Measurements from ENCODE around the gene BAK1. TPM values are rescaled to one million over a fixed set of nuclear protein-coding genes. Genes with fewer than 3 reads are reported as not detected.

BAK1 gene
- total and polyA plus RNA-seq, 7 experiments from 2014 or later: 9.6 to 78.8 (median 21.7) TPM

- Histone ChIP-seq H3K4me3 (ENCODE audit: low read length) (no peak overlapping the region), H3K27ac (ENCODE audit: low read depth, low read length) (no peak overlapping the region), H3K27me3 (ENCODE audit: control insufficient read depth in 2 of 2, insufficient read depth in 2 of 2, low read length in 2 of 2) (no peaks in the 10 kb centered on the region), H3K4me1 (ENCODE audit: control insufficient read depth in 2 of 2, insufficient read depth in 2 of 2, low read length in 2 of 2) (peaks cover 11 to 15% of the 10 kb centered on the region in 2 donors), H3K36me3 (ENCODE audit: control insufficient read depth in 2 of 3, insufficient read depth in 3 of 3, low read length in 3 of 3) (no peaks in the 10 kb centered on the region), H3K9me3 (ENCODE audit: control insufficient read depth in 2 of 3, low read length in 3 of 3) (no peaks in the 10 kb centered on the region)
- no peak for ATAC-seq
- H3K27ac Mint-ChIP-seq: peak overlapping the region in 5 of 9 donors; percentile 31 to 90 (median 58)
- ChIA-PET POLR2A (no interaction called here), CTCF (no interaction called here)
- peaks cover 0 to 5% (median 0%) of the 10 kb centered on the region in 5 donors for H3K36me3 Mint-ChIP-seq
- no peak for DNase-seq
- no peaks in the 10 kb centered on the region for H3K27me3 Mint-ChIP-seq
- H3K4me1 Mint-ChIP-seq: peaks cover 5 to 34% (median 27%) of the 10 kb centered on the region in 7 donors
- intact Hi-C loops (cut with micrococcal nuclease): loop anchor here (2.0 to 5.0 kb wide), 4 partner anchors 13 to 204 kb away; partner anchors contain the start of genes ITPR3 (in 1 of the 2) and LEMD2 (in 1 of the 2)
- no peaks in the 10 kb centered on the region for H3K9me3 Mint-ChIP-seq
- H3K4me3 Mint-ChIP-seq: peak overlapping the region in 1 of 10 donors; percentile 29
Observed at GRCh38 chr6:33583591-33584155, 3.6 kb upstream of the BAK1 start.

GRCh38 chr6:33581186-33581585, 1.1 kb upstream of the BAK1 start:
- H3K4me3 Mint-ChIP-seq: no peak overlapping the region
- H3K27ac Mint-ChIP-seq: no peak overlapping the region
- intact Hi-C loops (cut with micrococcal nuclease): loop anchor here in 1 of 2 donors (5.0 kb wide), 1 partner anchor 206 kb away; the partner anchor contains the start of gene LEMD2
- POLR2A ChIA-PET: interaction anchor here (1.8 kb wide), 1 partner anchor 208 kb away, joined by 4 read pairs; the partner anchor contains the start of gene LEMD2
- H3K4me1 Mint-ChIP-seq: peaks cover 26 to 52% (median 42%) of the 10 kb centered on the region in 7 donors
- CTCF ChIA-PET: interaction anchor here (0.7 kb wide), 2 partner anchors 10 to 120 kb away, joined by 3 read pairs; no protein-coding TSS in a partner anchor
- H3K9me3 Mint-ChIP-seq: peaks cover 0 to 2% (median 0%) of the 10 kb centered on the region in 11 donors
- Histone ChIP-seq H3K4me3 (ENCODE audit: low read length) (no peak overlapping the region), H3K27me3 (ENCODE audit: control insufficient read depth in 2 of 2, insufficient read depth in 2 of 2, low read length in 2 of 2) (no peaks in the 10 kb centered on the region), H3K9me3 (ENCODE audit: control insufficient read depth in 2 of 3, low read length in 3 of 3) (no peaks in the 10 kb centered on the region), H3K4me1 (ENCODE audit: control insufficient read depth in 2 of 2, insufficient read depth in 2 of 2, low read length in 2 of 2) (peaks cover 24 to 33% of the 10 kb centered on the region in 2 donors), H3K27ac (ENCODE audit: low read depth, low read length) (no peak overlapping the region), H3K36me3 (ENCODE audit: control insufficient read depth in 2 of 3, insufficient read depth in 3 of 3, low read length in 3 of 3) (peaks cover 0 to 9% (median 4%) of the 10 kb centered on the region in 3 experiments)
- peaks cover 0 to 19% (median 4%) of the 10 kb centered on the region in 5 donors for H3K36me3 Mint-ChIP-seq
- no peaks in the 10 kb centered on the region for H3K27me3 Mint-ChIP-seq
- ATAC-seq (no peak), DNase-seq (no peak)

DNA sequence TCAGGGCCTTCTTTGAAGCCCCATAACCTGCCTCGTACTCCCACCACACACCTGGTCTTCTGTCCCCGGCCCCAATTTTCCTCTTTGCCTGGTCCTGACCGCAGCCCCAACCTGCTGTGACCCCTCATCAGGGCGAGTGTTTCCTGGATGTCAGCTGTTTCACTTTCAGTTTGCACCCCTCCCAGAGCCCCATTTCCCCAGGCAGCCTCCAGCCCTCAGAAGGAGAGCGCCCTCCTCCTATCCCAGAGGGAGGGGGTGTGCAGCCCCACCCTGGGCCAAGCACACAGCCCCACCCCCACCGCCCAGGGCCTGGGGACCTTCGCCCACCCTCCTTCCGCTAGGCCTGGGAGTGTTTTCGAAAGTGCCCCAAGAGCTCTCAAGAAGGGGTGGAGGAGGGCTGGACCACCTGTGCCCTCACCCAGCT, 1.5 kb downstream of the BAK1 start:
- Mint-ChIP-seq H3K4me3 (peak overlapping the region; percentile 93 to 99 (median 96)), H3K27ac (peak overlapping the region; percentile 94 to 99 (median 97)), H3K27me3 (no peaks in the 10 kb centered on the region), H3K4me1 (peaks cover 23 to 36% (median 32%) of the 10 kb centered on the region in 7 donors), H3K9me3 (peaks cover 0 to 4% (median 0%) of the 10 kb centered on the region in 11 donors), H3K36me3 (peaks cover 0 to 28% (median 8%) of the 10 kb centered on the region in 5 donors)
- POLR2A ChIA-PET: interaction anchor here (0.6 to 2.2 kb wide), 7 partner anchors 8 to 658 kb away, joined by 3 to 8 read pairs (median 3); partner anchors contain the start of gene HMGA1
- DNase-seq (peak in 8 of 9 donors; percentile 38 to 68 (median 48)), ATAC-seq (peak; percentile 43)
- peaks cover 13 to 24% of the 10 kb centered on the region in 2 donors for H3K4me1 ChIP-seq (ENCODE audit: control insufficient read depth in 2 of 2, insufficient read depth in 2 of 2, low read length in 2 of 2)
- CTCF ChIA-PET: interaction anchor here (1.4 to 1.9 kb wide), 3 partner anchors 8 to 124 kb away, joined by 3 to 9 read pairs (median 5); partner anchors contain the start of gene ZBTB9
- H3K27me3 ChIP-seq (ENCODE audit: control insufficient read depth in 2 of 2, insufficient read depth in 2 of 2, low read length in 2 of 2): no peaks in the 10 kb centered on the region
- intact Hi-C loops (cut with micrococcal nuclease): no loop called here
- peak overlapping the region; percentile 92 for H3K4me3 ChIP-seq (ENCODE audit: low read length)
- no peaks in the 10 kb centered on the region for H3K9me3 ChIP-seq (ENCODE audit: control insufficient read depth in 2 of 3, low read length in 3 of 3)
- H3K27ac ChIP-seq (ENCODE audit: low read depth, low read length): peak overlapping the region; percentile 83
- peaks cover 22 to 33% (median 23%) of the 10 kb centered on the region in 3 experiments for H3K36me3 ChIP-seq (ENCODE audit: control insufficient read depth in 2 of 3, insufficient read depth in 3 of 3, low read length in 3 of 3)

DNA sequence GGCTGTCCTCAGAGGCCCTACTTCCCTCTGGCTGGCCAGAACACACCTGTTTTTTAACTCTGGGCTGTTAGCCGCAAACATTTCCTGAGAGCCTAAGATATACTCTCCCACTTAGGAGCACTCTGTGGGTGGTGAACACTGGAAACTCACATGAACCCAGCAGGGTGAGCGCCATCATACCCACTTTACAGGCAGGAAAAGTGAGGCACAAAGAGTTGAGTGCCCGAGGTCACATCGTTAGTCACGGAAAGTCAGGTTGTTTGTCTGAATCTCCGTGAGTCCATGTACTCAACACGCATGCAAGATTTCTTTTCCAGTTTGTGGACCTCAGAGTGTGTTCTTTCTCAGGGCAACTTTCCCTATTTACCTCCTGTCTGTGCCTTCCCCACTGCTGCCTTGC, 1.9 kb downstream of the BAK1 start:
- peaks cover 13 to 24% of the 10 kb centered on the region in 2 donors for H3K4me1 ChIP-seq (ENCODE audit: control insufficient read depth in 2 of 2, insufficient read depth in 2 of 2, low read length in 2 of 2)
- ATAC-seq: no peak
- H3K27me3 ChIP-seq (ENCODE audit: control insufficient read depth in 2 of 2, insufficient read depth in 2 of 2, low read length in 2 of 2): no peaks in the 10 kb centered on the region
- intact Hi-C loops (cut with micrococcal nuclease): no loop called here
- H3K4me3 ChIP-seq (ENCODE audit: low read length): peak overlapping the region; percentile 92
- ChIA-PET POLR2A (interaction anchor here (1.0 to 1.2 kb wide), 3 partner anchors 124 to 658 kb away, joined by 3 read pairs; partner anchors contain the start of gene HMGA1), CTCF (no interaction called here)
- peaks cover 22 to 35% (median 23%) of the 10 kb centered on the region in 3 experiments for H3K36me3 ChIP-seq (ENCODE audit: control insufficient read depth in 2 of 3, insufficient read depth in 3 of 3, low read length in 3 of 3)
- Mint-ChIP-seq H3K4me1 (peaks cover 23 to 36% (median 32%) of the 10 kb centered on the region in 7 donors), H3K36me3 (peaks cover 0 to 28% (median 8%) of the 10 kb centered on the region in 5 donors), H3K9me3 (peaks cover 0 to 4% (median 0%) of the 10 kb centered on the region in 11 donors), H3K27ac (peak overlapping the region; percentile 94 to 99 (median 97)), H3K4me3 (peak overlapping the region; percentile 93 to 99 (median 96)), H3K27me3 (no peaks in the 10 kb centered on the region)
- DNase-seq: peak in 1 of 9 donors; percentile 18
- H3K27ac ChIP-seq (ENCODE audit: low read depth, low read length): peak overlapping the region; percentile 83
- no peaks in the 10 kb centered on the region for H3K9me3 ChIP-seq (ENCODE audit: control insufficient read depth in 2 of 3, low read length in 3 of 3)

- Histone ChIP-seq H3K36me3 (ENCODE audit: control insufficient read depth in 2 of 3, insufficient read depth in 3 of 3, low read length in 3 of 3) (peaks cover 22 to 35% (median 23%) of the 10 kb centered on the region in 3 experiments), H3K4me1 (ENCODE audit: control insufficient read depth in 2 of 2, insufficient read depth in 2 of 2, low read length in 2 of 2) (peaks cover 13 to 24% of the 10 kb centered on the region in 2 donors), H3K4me3 (ENCODE audit: low read length) (peak overlapping the region; percentile 92), H3K9me3 (ENCODE audit: control insufficient read depth in 2 of 3, low read length in 3 of 3) (no peaks in the 10 kb centered on the region), H3K27me3 (ENCODE audit: control insufficient read depth in 2 of 2, insufficient read depth in 2 of 2, low read length in 2 of 2) (no peaks in the 10 kb centered on the region), H3K27ac (ENCODE audit: low read depth, low read length) (peak overlapping the region; percentile 83)
- Mint-ChIP-seq H3K27ac (peak overlapping the region; percentile 73 to 99 (median 97)), H3K4me1 (peaks cover 23 to 36% (median 32%) of the 10 kb centered on the region in 7 donors), H3K4me3 (peak overlapping the region in 9 of 10 donors; percentile 93 to 99 (median 96)), H3K36me3 (peaks cover 0 to 28% (median 8%) of the 10 kb centered on the region in 5 donors), H3K27me3 (no peaks in the 10 kb centered on the region), H3K9me3 (peaks cover 0 to 4% (median 0%) of the 10 kb centered on the region in 11 donors)
- ATAC-seq (no peak), DNase-seq (no peak)
- intact Hi-C loops (cut with micrococcal nuclease): no loop called here
- POLR2A ChIA-PET: interaction anchor here (0.5 to 0.6 kb wide), 2 partner anchors 101 to 619 kb away, joined by 3 to 4 read pairs; no protein-coding TSS in a partner anchor
- CTCF ChIA-PET: interaction anchor here (0.8 to 1.0 kb wide), 2 partner anchors 29 to 134 kb away, joined by 3 read pairs; partner anchors contain the start of gene UQCC2
Observed at GRCh38 chr6:33577718-33578117, 2.4 kb downstream of the BAK1 start.

DNA sequence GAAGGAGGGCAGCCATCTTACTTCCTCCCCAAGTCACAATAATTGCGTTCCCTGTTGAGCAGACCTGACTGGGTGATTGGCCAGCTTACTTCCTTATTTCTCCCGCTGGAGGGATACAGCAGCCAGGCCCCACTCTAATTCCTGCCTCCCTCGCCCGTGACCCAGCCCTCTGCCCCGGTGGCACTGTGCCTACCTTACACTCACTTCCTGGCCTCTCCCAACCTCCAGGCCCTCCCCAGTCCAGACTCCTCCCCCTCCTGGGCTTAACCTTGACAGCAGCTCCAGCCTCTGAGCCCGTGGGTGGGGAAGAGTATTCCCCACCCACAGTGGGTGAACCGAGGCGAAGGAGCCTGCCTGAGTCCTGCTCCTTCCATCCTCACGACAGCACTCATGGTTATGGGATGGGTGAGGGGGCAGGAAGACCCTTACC, 3.0 kb downstream of the BAK1 start:
- Histone ChIP-seq H3K27me3 (ENCODE audit: control insufficient read depth in 2 of 2, insufficient read depth in 2 of 2, low read length in 2 of 2) (no peaks in the 10 kb centered on the region), H3K4me1 (ENCODE audit: control insufficient read depth in 2 of 2, insufficient read depth in 2 of 2, low read length in 2 of 2) (peaks cover 16 to 26% of the 10 kb centered on the region in 2 donors), H3K4me3 (ENCODE audit: low read length) (no peak overlapping the region), H3K36me3 (ENCODE audit: control insufficient read depth in 2 of 3, insufficient read depth in 3 of 3, low read length in 3 of 3) (peaks cover 22 to 35% (median 23%) of the 10 kb centered on the region in 3 experiments), H3K27ac (ENCODE audit: low read depth, low read length) (peak overlapping the region; percentile 83), H3K9me3 (ENCODE audit: control insufficient read depth in 2 of 3, low read length in 3 of 3) (no peaks in the 10 kb centered on the region)
- DNase-seq: no peak
- H3K27ac Mint-ChIP-seq: peak overlapping the region in 8 of 9 donors; percentile 73 to 98 (median 92)
- peaks cover 0 to 4% (median 0%) of the 10 kb centered on the region in 11 donors for H3K9me3 Mint-ChIP-seq
- intact Hi-C loops (cut with micrococcal nuclease): no loop called here
- peaks cover 0 to 31% (median 8%) of the 10 kb centered on the region in 5 donors for H3K36me3 Mint-ChIP-seq
- ChIA-PET POLR2A (interaction anchor here (0.5 to 1.2 kb wide), 3 partner anchors 100 to 618 kb away, joined by 3 to 4 read pairs (median 4); no protein-coding TSS in a partner anchor), CTCF (interaction anchor here (0.6 to 1.3 kb wide), 6 partner anchors 8 to 252 kb away, joined by 3 to 5 read pairs (median 3); partner anchors contain the start of gene UQCC2)
- ATAC-seq: no peak
- peaks cover 26 to 40% (median 36%) of the 10 kb centered on the region in 7 donors for H3K4me1 Mint-ChIP-seq
- no peaks in the 10 kb centered on the region for H3K27me3 Mint-ChIP-seq
- peak overlapping the region in 9 of 10 donors; percentile 19 to 99 (median 94) for H3K4me3 Mint-ChIP-seq
